ENCODE data around the gene IGFBP7. TPM values are rescaled to one million over a fixed set of nuclear protein-coding genes. Genes with fewer than 3 reads are reported as not detected.

Gene IGFBP7, protein sequence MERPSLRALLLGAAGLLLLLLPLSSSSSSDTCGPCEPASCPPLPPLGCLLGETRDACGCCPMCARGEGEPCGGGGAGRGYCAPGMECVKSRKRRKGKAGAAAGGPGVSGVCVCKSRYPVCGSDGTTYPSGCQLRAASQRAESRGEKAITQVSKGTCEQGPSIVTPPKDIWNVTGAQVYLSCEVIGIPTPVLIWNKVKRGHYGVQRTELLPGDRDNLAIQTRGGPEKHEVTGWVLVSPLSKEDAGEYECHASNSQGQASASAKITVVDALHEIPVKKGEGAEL
- total RNA-seq, result 1,361 and 2,028 TPM in 2 replicates

DNA sequence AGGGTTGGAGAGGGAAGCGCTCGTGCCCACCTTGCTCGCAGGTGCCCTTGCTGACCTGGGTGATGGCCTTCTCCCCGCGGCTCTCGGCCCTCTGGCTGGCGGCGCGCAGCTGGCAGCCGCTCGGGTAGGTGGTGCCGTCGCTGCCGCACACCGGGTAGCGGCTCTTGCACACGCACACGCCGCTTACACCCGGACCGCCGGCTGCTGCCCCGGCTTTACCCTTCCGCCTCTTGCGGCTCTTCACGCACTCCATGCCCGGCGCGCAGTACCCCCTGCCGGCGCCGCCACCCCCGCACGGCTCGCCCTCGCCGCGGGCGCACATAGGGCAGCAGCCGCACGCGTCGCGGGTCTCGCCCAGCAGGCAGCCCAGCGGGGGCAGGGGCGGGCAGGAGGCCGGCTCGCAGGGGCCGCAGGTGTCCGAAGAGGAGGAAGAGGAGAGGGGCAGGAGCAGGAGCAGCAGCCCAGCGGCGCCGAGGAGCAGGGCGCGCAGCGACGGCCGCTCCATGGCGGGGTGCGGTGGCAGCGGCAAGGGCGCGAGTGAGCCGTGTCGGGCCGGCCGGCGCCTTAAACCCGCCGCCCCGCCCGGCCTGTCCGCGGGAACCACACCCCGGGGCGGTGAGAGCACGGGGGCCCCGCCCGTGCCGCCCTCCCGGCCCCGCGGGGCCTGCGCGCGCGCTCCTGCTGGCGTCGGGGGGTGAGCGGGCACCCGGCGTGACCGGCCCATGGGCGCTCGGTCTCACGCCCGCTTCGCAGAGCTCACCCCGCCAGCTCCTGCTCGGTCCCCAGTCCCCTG, at the start of gene IGFBP7:
Gene IGFBP7, minus strand, starts transcription at position 539 of the 793 bp plus-strand sequence. Its CDS starts 34 bp downstream, at position 505.

Other genes with a start within 250 kb of the IGFBP7 start
- gene REST, start 202.5 kb downstream of the IGFBP7 start, total RNA-seq, result 34.1 and 52.3 TPM in 2 replicates
- 14.3 and 16.5 TPM in 2 replicates for gene NOA1, start 132.8 kb downstream of the IGFBP7 start, total RNA-seq
- 130 and 185 TPM in 2 replicates for gene POLR2B, start 131.5 kb downstream of the IGFBP7 start, total RNA-seq

All from smooth muscle cell of the umbilical artery (primary cell).